22Rv1 (cell line): Measurements from ENCODE around the gene CHM.

Experiments used
- CTCF ChIP-seq: fragments of 450-650 bp; IDR thresholded peaks from 2 replicates; pipeline ENCODE4 v1.5.1; 2017; ENCODE audit warnings: mild to moderate bottlenecking
- ZFX ChIP-seq: fragments of 450-650 bp; IDR thresholded peaks from 2 replicates; pipeline ENCODE4 v1.6.1; 2017; ENCODE audit warnings: antibody characterized with exemption, borderline replicate concordance

- no peak for TF ChIP-seq CTCF
- TF ChIP-seq ZFX, result no peak
Measured at GRCh38 chrX:86013792-86014191, 33.6 kb downstream of the CHM start.
